Measurements from ENCODE around the gene CFAP210. TPM values are rescaled to one million over a fixed set of nuclear protein-coding genes. Genes with fewer than 3 reads are reported as not detected.

CFAP210 gene
- total and polyA plus RNA-seq, 2 donors (not counting 1 experiment from before 2014, with no cell fraction given), result not detected

- no peak for TF ChIP-seq CTCF (conservative IDR thresholded peaks at IDR 0.05 in 1 of 2, IDR thresholded peaks at IDR 0.05 in 1 of 2; ENCODE audit: low read depth in 1 of 2, low read length in 2 of 2)
- no peak for TF ChIP-seq EZH2 (IDR thresholded peaks at IDR 0.05; ENCODE audit: low read length, missing control alignments)
- no peak overlapping the region for H2AFZ ChIP-seq (ENCODE audit: low read length)
- H3K27ac ChIP-seq (ENCODE audit: insufficient read depth, low read length), result no peak overlapping the region
- no peaks in the 10 kb centered on the region for H3K9me3 ChIP-seq (ENCODE audit: control insufficient read depth, insufficient read depth, low read depth, low read length)
- no peaks in the 10 kb centered on the region for H4K20me1 ChIP-seq (ENCODE audit: control insufficient read depth, extremely low read depth, insufficient read depth, low read length)
- H3K27me3 ChIP-seq (ENCODE audit: control insufficient read depth, insufficient read depth, low read length), result no peaks in the 10 kb centered on the region
- no peak for DNase-seq (ENCODE audit: low read depth in 2 of 2)
- H3K36me3 ChIP-seq (ENCODE audit: control insufficient read depth, insufficient read depth, low read length), result no peaks in the 10 kb centered on the region
- no peak overlapping the region for H3K4me2 ChIP-seq (ENCODE audit: extremely low read depth, insufficient read depth, low read length)
- peaks cover 4% of the 10 kb centered on the region for H3K4me1 ChIP-seq (ENCODE audit: control insufficient read depth, extremely low read depth, insufficient read depth, low read length)
- no peak overlapping the region for H3K9ac ChIP-seq (ENCODE audit: insufficient read depth, low read length)
- no peak overlapping the region for H3K4me3 ChIP-seq (replicated peaks in 1 of 4; ENCODE audit: control extremely low read depth in 1 of 4, insufficient read depth in 1 of 4, low read depth in 3 of 4, low read length in 4 of 4)
- H3K79me2 ChIP-seq (ENCODE audit: control insufficient read depth, insufficient read depth, low read length), result no peaks in the 10 kb centered on the region
Observed at GRCh38 chr2:169729274-169729605, 35.0 kb upstream of the CFAP210 start.

- no peak overlapping the region for H3K27ac ChIP-seq (ENCODE audit: insufficient read depth, low read length)
- H3K9me3 ChIP-seq (ENCODE audit: control insufficient read depth, insufficient read depth, low read depth, low read length), result no peaks in the 10 kb centered on the region
- H3K9ac ChIP-seq (ENCODE audit: insufficient read depth, low read length), result no peak overlapping the region
- H3K36me3 ChIP-seq (ENCODE audit: control insufficient read depth, insufficient read depth, low read length), result no peaks in the 10 kb centered on the region
- no peak overlapping the region for H3K4me2 ChIP-seq (ENCODE audit: extremely low read depth, insufficient read depth, low read length)
- no peaks in the 10 kb centered on the region for H3K4me1 ChIP-seq (ENCODE audit: control insufficient read depth, extremely low read depth, insufficient read depth, low read length)
- no peaks in the 10 kb centered on the region for H4K20me1 ChIP-seq (ENCODE audit: control insufficient read depth, extremely low read depth, insufficient read depth, low read length)
- H2AFZ ChIP-seq (ENCODE audit: low read length), result no peak overlapping the region
- TF ChIP-seq CTCF (conservative IDR thresholded peaks at IDR 0.05 in 1 of 2, IDR thresholded peaks at IDR 0.05 in 1 of 2; ENCODE audit: low read depth in 1 of 2, low read length in 2 of 2) (no peak), EZH2 (IDR thresholded peaks at IDR 0.05; ENCODE audit: low read length, missing control alignments) (no peak)
- H3K27me3 ChIP-seq (ENCODE audit: control insufficient read depth, insufficient read depth, low read length), result no peaks in the 10 kb centered on the region
- no peak overlapping the region for H3K4me3 ChIP-seq (replicated peaks in 1 of 4; ENCODE audit: control extremely low read depth in 1 of 4, insufficient read depth in 1 of 4, low read depth in 3 of 4, low read length in 4 of 4)
- H3K79me2 ChIP-seq (ENCODE audit: control insufficient read depth, insufficient read depth, low read length), result no peaks in the 10 kb centered on the region
- no peak for DNase-seq (ENCODE audit: low read depth in 2 of 2)
Observed at GRCh38 chr2:169727065-169727464, 32.9 kb upstream of the CFAP210 start.

GRCh38 chr2:169721016-169721415 is 26.8 kb upstream of the CFAP210 start:
- peaks cover 7% of the 10 kb centered on the region for H3K4me1 ChIP-seq (ENCODE audit: control insufficient read depth, extremely low read depth, insufficient read depth, low read length)
- TF ChIP-seq EZH2 (IDR thresholded peaks at IDR 0.05; ENCODE audit: low read length, missing control alignments) (no peak), CTCF (conservative IDR thresholded peaks at IDR 0.05 in 1 of 2, IDR thresholded peaks at IDR 0.05 in 1 of 2; ENCODE audit: low read depth in 1 of 2, low read length in 2 of 2) (no peak)

More at GRCh38 chr2:169721016-169721415, 26.8 kb upstream of the CFAP210 start:
- no peaks in the 10 kb centered on the region for H3K27me3 ChIP-seq (ENCODE audit: control insufficient read depth, insufficient read depth, low read length)
- H3K9me3 ChIP-seq (ENCODE audit: control insufficient read depth, insufficient read depth, low read depth, low read length), result no peaks in the 10 kb centered on the region
- H3K4me3 ChIP-seq (replicated peaks in 1 of 4; ENCODE audit: control extremely low read depth in 1 of 4, insufficient read depth in 1 of 4, low read depth in 3 of 4, low read length in 4 of 4), result no peak overlapping the region
- no peaks in the 10 kb centered on the region for H4K20me1 ChIP-seq (ENCODE audit: control insufficient read depth, extremely low read depth, insufficient read depth, low read length)
- DNase-seq (ENCODE audit: low read depth in 2 of 2), result no peak
- H3K27ac ChIP-seq (ENCODE audit: insufficient read depth, low read length), result no peak overlapping the region
- H2AFZ ChIP-seq (ENCODE audit: low read length), result no peak overlapping the region
- no peaks in the 10 kb centered on the region for H3K36me3 ChIP-seq (ENCODE audit: control insufficient read depth, insufficient read depth, low read length)
- no peaks in the 10 kb centered on the region for H3K79me2 ChIP-seq (ENCODE audit: control insufficient read depth, insufficient read depth, low read length)
- H3K4me2 ChIP-seq (ENCODE audit: extremely low read depth, insufficient read depth, low read length), result no peak overlapping the region
- H3K9ac ChIP-seq (ENCODE audit: insufficient read depth, low read length), result no peak overlapping the region

All from fibroblast of lung (primary cell).